ENCODE measurements around the gene HMG20A. TPM values are rescaled to one million over a fixed set of nuclear protein-coding genes. Genes with fewer than 3 reads are reported as not detected.

HMG20A gene
- total RNA-seq, 1 experiment from 2014 or later = 62.2 TPM

DNA sequence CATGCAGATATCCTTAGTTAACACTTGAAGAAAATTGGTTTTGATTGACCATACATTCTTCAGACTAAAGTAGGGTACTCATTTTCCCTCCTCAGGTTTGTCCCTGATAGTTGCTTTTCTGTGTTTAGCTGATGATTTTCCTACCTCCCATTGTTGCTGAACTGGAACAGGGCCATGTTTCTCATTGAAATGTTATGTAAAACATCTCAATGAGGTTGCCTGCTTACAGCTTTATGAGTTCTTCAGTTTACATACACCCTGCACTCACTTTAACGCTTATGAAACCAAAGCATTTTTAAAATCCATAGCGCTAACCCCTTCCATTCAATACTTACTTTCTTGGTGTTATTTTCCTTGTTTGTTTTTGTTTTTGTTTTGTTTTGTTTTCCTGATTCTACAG lies 61.9 kb downstream of the HMG20A start (continued):
- TF ChIP-seq, protein P1, sequence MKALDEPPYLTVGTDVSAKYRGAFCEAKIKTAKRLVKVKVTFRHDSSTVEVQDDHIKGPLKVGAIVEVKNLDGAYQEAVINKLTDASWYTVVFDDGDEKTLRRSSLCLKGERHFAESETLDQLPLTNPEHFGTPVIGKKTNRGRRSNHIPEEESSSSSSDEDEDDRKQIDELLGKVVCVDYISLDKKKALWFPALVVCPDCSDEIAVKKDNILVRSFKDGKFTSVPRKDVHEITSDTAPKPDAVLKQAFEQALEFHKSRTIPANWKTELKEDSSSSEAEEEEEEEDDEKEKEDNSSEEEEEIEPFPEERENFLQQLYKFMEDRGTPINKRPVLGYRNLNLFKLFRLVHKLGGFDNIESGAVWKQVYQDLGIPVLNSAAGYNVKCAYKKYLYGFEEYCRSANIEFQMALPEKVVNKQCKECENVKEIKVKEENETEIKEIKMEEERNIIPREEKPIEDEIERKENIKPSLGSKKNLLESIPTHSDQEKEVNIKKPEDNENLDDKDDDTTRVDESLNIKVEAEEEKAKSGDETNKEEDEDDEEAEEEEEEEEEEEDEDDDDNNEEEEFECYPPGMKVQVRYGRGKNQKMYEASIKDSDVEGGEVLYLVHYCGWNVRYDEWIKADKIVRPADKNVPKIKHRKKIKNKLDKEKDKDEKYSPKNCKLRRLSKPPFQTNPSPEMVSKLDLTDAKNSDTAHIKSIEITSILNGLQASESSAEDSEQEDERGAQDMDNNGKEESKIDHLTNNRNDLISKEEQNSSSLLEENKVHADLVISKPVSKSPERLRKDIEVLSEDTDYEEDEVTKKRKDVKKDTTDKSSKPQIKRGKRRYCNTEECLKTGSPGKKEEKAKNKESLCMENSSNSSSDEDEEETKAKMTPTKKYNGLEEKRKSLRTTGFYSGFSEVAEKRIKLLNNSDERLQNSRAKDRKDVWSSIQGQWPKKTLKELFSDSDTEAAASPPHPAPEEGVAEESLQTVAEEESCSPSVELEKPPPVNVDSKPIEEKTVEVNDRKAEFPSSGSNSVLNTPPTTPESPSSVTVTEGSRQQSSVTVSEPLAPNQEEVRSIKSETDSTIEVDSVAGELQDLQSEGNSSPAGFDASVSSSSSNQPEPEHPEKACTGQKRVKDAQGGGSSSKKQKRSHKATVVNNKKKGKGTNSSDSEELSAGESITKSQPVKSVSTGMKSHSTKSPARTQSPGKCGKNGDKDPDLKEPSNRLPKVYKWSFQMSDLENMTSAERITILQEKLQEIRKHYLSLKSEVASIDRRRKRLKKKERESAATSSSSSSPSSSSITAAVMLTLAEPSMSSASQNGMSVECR (CRISPR knock-in tag; IDR thresholded peaks at IDR 0.05; ENCODE audit: borderline replicate concordance) = no peak
- TF ChIP-seq, protein P2, sequence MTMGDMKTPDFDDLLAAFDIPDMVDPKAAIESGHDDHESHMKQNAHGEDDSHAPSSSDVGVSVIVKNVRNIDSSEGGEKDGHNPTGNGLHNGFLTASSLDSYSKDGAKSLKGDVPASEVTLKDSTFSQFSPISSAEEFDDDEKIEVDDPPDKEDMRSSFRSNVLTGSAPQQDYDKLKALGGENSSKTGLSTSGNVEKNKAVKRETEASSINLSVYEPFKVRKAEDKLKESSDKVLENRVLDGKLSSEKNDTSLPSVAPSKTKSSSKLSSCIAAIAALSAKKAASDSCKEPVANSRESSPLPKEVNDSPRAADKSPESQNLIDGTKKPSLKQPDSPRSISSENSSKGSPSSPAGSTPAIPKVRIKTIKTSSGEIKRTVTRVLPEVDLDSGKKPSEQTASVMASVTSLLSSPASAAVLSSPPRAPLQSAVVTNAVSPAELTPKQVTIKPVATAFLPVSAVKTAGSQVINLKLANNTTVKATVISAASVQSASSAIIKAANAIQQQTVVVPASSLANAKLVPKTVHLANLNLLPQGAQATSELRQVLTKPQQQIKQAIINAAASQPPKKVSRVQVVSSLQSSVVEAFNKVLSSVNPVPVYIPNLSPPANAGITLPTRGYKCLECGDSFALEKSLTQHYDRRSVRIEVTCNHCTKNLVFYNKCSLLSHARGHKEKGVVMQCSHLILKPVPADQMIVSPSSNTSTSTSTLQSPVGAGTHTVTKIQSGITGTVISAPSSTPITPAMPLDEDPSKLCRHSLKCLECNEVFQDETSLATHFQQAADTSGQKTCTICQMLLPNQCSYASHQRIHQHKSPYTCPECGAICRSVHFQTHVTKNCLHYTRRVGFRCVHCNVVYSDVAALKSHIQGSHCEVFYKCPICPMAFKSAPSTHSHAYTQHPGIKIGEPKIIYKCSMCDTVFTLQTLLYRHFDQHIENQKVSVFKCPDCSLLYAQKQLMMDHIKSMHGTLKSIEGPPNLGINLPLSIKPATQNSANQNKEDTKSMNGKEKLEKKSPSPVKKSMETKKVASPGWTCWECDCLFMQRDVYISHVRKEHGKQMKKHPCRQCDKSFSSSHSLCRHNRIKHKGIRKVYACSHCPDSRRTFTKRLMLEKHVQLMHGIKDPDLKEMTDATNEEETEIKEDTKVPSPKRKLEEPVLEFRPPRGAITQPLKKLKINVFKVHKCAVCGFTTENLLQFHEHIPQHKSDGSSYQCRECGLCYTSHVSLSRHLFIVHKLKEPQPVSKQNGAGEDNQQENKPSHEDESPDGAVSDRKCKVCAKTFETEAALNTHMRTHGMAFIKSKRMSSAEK (CRISPR knock-in tag; IDR thresholded peaks at IDR 0.05; ENCODE audit: borderline replicate concordance) = no peak
- TF ChIP-seq NR1H2 (CRISPR knock-in tag; IDR thresholded peaks at IDR 0.05) = no peak
- no peak for TF ChIP-seq NR3C1 (CRISPR knock-in tag; conservative IDR thresholded peaks at IDR 0.05; ENCODE audit: low read depth)
- no peak for TF ChIP-seq MXD4 (CRISPR knock-in tag; IDR thresholded peaks at IDR 0.05; ENCODE audit: borderline replicate concordance)
- TF ChIP-seq ZNF396 (CRISPR knock-in tag; IDR thresholded peaks at IDR 0.05; ENCODE audit: borderline replicate concordance) = no peak
- TF ChIP-seq, protein P3, sequence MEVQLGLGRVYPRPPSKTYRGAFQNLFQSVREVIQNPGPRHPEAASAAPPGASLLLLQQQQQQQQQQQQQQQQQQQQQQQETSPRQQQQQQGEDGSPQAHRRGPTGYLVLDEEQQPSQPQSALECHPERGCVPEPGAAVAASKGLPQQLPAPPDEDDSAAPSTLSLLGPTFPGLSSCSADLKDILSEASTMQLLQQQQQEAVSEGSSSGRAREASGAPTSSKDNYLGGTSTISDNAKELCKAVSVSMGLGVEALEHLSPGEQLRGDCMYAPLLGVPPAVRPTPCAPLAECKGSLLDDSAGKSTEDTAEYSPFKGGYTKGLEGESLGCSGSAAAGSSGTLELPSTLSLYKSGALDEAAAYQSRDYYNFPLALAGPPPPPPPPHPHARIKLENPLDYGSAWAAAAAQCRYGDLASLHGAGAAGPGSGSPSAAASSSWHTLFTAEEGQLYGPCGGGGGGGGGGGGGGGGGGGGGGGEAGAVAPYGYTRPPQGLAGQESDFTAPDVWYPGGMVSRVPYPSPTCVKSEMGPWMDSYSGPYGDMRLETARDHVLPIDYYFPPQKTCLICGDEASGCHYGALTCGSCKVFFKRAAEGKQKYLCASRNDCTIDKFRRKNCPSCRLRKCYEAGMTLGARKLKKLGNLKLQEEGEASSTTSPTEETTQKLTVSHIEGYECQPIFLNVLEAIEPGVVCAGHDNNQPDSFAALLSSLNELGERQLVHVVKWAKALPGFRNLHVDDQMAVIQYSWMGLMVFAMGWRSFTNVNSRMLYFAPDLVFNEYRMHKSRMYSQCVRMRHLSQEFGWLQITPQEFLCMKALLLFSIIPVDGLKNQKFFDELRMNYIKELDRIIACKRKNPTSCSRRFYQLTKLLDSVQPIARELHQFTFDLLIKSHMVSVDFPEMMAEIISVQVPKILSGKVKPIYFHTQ (CRISPR knock-in tag; IDR thresholded peaks at IDR 0.05) = no peak

DNA sequence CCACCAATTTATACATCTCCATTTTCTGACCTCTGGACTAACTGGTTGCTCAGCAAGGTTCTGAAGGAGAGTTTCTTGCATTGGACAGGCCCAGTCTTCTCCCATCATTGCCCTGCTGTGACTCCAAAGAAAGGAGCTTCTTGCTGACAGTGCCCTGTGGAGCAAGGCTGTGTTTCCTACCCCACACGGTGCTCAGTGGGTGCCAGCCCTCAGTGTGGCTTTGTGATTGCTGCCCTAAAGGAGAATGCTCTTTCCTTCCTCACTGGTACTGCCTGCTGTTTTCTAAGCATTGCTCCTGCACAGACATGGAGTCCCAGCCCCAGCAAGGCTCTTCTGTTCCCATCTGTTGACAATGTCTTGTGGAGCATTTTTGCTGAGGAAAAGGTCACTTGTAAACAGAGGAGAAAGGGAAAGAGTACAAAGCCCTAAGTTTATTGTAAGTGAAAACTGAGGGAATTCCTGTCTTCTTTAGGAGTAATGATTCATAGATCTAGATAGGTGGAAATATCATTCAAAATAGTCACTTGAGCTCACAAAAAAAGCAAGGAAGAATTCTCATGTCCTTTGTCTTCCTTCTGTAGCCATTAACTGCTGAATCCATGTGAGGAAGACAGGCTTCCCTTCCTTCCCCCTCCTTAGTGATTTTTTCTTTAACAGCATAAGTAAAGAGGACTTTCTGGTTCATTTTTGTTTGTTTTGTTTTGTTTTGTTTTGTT lies 62.9 kb downstream of the HMG20A start:
- H3K4me3 Mint-ChIP-seq = no peak overlapping the region
- no peaks in the 10 kb centered on the region for H3K27me3 Mint-ChIP-seq (ENCODE audit: low read depth)
- peak overlapping the region; percentile 88 for H3K27ac Mint-ChIP-seq
- DNase-seq (ENCODE audit: low spot score) (no peak), ATAC-seq (peak; percentile 49)
- CTCF ChIA-PET = interaction anchor here (0.5 to 4.7 kb wide), 6 partner anchors 13 to 510 kb away, joined by 3 to 28 read pairs (median 4); no protein-coding TSS in a partner anchor
- H3K4me1 Mint-ChIP-seq = peaks cover 60% of the 10 kb centered on the region
- peaks cover 33% of the 10 kb centered on the region for H3K36me3 Mint-ChIP-seq
- peak; percentile 99 for TF ChIP-seq ZNF423 (CRISPR knock-in tag; IDR thresholded peaks at IDR 0.05)
- no peak for TF ChIP-seq RORB (CRISPR knock-in tag; IDR thresholded peaks at IDR 0.05)
- no peaks in the 10 kb centered on the region for H3K9me3 Mint-ChIP-seq
- POLR2A ChIA-PET = interaction anchor here (1.5 kb wide), 1 partner anchor 14 kb away, joined by 4 read pairs; no protein-coding TSS in a partner anchor

- H3K27ac Mint-ChIP-seq = peak overlapping the region; percentile 54; the same call in 1 of the 2 replicates
- no peak overlapping the region for H3K4me3 Mint-ChIP-seq
- H3K27me3 Mint-ChIP-seq (ENCODE audit: low read depth) = no peaks in the 10 kb centered on the region
- ATAC-seq (no peak), DNase-seq (ENCODE audit: low spot score) (no peak)
- no peaks in the 10 kb centered on the region for H3K9me3 Mint-ChIP-seq
- POLR2A ChIA-PET = no interaction called here
- peaks cover 20% of the 10 kb centered on the region for H3K36me3 Mint-ChIP-seq
- CTCF ChIA-PET = interaction anchor here (1.2 to 4.7 kb wide), 2 partner anchors 59 to 298 kb away, joined by 3 to 28 read pairs; no protein-coding TSS in a partner anchor
- peaks cover 70% of the 10 kb centered on the region for H3K4me1 Mint-ChIP-seq
- TF ChIP-seq ATF2 (CRISPR knock-in tag; IDR thresholded peaks at IDR 0.05; ENCODE audit: borderline replicate concordance, low read depth) (no peak), CREB1 (CRISPR knock-in tag; IDR thresholded peaks at IDR 0.05) (no peak), ZBTB43 (CRISPR knock-in tag; IDR thresholded peaks at IDR 0.05) (no peak), ZNF232 (CRISPR knock-in tag; IDR thresholded peaks at IDR 0.05) (no peak)
- TF ChIP-seq, protein P4, sequence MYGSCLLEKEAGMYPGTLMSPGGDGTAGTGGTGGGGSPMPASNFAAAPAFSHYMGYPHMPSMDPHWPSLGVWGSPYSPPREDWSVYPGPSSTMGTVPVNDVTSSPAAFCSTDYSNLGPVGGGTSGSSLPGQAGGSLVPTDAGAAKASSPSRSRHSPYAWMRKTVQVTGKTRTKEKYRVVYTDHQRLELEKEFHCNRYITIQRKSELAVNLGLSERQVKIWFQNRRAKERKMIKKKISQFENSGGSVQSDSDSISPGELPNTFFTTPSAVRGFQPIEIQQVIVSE (CRISPR knock-in tag; IDR thresholded peaks at IDR 0.05; ENCODE audit: borderline replicate concordance) = no peak
Measured at GRCh38 chr15:77484994-77485393, 64.3 kb downstream of the HMG20A start.

All from WTC11 (cell line).